A673 (cell line): ENCODE results near the gene SRGAP2.
"Not testable (repeated sequence)": the region's sequence is repeated elsewhere in the genome, so short reads cannot be mapped to it uniquely, and the experiment has no call there.

Experiments used
- CTCF ChIP-seq: fragments of 300-800, 200-600 bp; sonication (generic); conservative IDR thresholded peaks from 2 replicates; pipeline ENCODE4 v1.5.1; 2017; ENCODE audit warnings: low read depth, mild to moderate bottlenecking, antibody characterized with exemption, low read length, moderate library complexity, mixed read lengths
- EZH2 ChIP-seq: fragments of 200-600 bp; sonication (generic); IDR thresholded peaks from 2 replicates; pipeline ENCODE4 v1.6.1; 2017; ENCODE audit warnings: borderline replicate concordance, low read depth, mild to moderate bottlenecking, mixed read lengths, antibody characterized with exemption, low read length; ENCODE audit not compliant: poor library complexity, severe bottlenecking

- not testable (repeated sequence) for TF ChIP-seq EZH2, CTCF
Observed at GRCh38 chr1:206220332-206221000, 17.1 kb downstream of the SRGAP2 start.
